Measurements from ENCODE around the gene PKD1L1. TPM values are rescaled to one million over a fixed set of nuclear protein-coding genes. Genes with fewer than 3 reads are reported as not detected.

PKD1L1 gene
- total RNA-seq, 1 experiment from 2014 or later: not detected

DNA sequence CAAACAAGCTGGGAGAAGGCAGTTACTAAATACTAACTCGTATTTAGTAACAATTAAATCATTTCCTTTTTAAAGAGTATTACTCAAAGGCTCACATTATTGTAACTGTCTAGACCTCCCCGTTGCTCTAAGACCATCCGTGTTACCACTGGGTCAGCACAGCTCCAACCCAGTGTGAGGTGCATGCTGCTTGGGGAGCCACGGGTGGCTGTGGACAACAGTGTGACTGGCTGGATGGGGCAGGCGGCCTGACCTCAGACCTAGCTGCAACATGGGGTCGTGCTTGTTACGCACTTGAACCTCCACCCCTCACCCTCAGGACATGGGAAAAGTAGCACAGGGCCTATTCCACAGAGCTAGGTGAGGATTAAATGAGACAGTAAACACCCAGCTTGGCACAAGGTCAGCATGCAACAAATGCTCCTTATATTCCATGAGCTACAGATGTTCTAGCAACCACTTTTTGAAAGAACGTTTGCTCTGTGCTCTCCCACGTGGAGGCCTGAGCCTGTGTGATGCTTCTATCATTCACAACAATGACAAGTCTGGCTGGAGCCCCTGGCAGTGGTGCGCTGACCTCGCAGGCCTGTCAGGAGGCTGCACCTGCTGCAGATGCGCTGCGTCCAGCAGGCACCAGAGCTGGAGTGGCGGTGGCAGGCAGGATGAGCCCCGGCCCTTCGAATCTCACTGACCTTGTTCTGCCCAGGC, 135.7 kb downstream of the PKD1L1 start:
- intact Hi-C loops (cut with micrococcal nuclease; ENCODE audit: unreplicated experiment): no loop called here
- ChIA-PET POLR2A (ENCODE audit: low non-redundant PET) (no interaction called here), CTCF (no interaction called here)
- no peak for TF ChIP-seq EZH2 (IDR thresholded peaks at IDR 0.05; ENCODE audit: borderline replicate concordance, low read depth, low read length, poor library complexity, severe bottlenecking)
- TF ChIP-seq, protein P1, sequence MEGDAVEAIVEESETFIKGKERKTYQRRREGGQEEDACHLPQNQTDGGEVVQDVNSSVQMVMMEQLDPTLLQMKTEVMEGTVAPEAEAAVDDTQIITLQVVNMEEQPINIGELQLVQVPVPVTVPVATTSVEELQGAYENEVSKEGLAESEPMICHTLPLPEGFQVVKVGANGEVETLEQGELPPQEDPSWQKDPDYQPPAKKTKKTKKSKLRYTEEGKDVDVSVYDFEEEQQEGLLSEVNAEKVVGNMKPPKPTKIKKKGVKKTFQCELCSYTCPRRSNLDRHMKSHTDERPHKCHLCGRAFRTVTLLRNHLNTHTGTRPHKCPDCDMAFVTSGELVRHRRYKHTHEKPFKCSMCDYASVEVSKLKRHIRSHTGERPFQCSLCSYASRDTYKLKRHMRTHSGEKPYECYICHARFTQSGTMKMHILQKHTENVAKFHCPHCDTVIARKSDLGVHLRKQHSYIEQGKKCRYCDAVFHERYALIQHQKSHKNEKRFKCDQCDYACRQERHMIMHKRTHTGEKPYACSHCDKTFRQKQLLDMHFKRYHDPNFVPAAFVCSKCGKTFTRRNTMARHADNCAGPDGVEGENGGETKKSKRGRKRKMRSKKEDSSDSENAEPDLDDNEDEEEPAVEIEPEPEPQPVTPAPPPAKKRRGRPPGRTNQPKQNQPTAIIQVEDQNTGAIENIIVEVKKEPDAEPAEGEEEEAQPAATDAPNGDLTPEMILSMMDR (conservative IDR thresholded peaks at IDR 0.05; ENCODE audit: low read depth, low read length): no peak
- Histone ChIP-seq H3K4me3 (ENCODE audit: low read depth, low read length, poor library complexity, severe bottlenecking) (no peak overlapping the region), H3K9me3 (ENCODE audit: low read depth, low read length, poor library complexity, severe bottlenecking) (no peaks in the 10 kb centered on the region), H3K36me3 (ENCODE audit: insufficient read depth, low read length, poor library complexity, severe bottlenecking) (no peaks in the 10 kb centered on the region), H3K27me3 (replicated peaks; ENCODE audit: insufficient read depth, low read depth, low read length, poor library complexity) (peaks cover 8% of the 10 kb centered on the region), H3K27ac (ENCODE audit: low read depth, low read length, poor library complexity, severe bottlenecking) (no peak overlapping the region), H3K4me1 (ENCODE audit: insufficient read depth, low read length, poor library complexity, severe bottlenecking) (no peaks in the 10 kb centered on the region)
- BruUV-seq (replicated peaks): no TSS peak
- DNase-seq (ENCODE audit: low spot score): no peak

DNA sequence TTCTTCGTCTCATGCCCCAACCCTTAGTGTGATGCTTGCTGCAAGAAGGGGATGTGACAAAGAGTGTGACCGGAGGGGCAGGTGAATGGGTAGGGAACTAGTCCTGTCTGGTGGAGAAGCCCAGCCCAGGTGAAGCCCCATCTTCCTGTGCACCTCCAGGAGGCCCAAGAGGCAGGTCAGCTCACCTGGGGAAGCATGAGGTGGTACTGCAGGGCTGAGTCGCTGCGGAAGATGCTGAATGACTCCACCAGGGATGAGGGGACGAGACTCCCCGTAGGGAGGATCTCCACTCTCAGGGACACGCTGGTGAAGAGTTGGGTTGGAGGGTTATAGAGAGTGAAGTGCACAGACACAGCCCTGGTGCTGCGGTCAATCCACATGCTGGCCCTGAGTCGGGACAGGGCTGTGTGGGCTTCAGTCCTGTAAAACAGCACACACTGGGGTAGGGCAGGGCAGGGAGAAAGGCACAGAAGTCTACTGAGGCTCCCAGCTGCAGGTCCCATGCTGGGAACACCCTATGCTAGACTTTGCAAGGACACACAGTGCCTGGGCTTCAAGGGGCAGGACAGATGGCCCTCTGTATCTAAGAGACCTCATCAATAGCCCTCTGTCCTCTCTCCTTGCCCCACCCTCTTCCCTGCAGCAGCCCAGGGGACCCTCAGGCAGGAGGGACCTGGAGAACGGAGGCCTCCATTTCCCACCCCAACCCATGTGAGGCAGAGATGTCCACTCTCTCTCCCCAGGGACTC, 136.5 kb downstream of the PKD1L1 start:
- ChIA-PET POLR2A (ENCODE audit: low non-redundant PET) (no interaction called here), CTCF (no interaction called here)
- intact Hi-C loops (cut with micrococcal nuclease; ENCODE audit: unreplicated experiment): no loop called here
- TF ChIP-seq EZH2 (IDR thresholded peaks at IDR 0.05; ENCODE audit: borderline replicate concordance, low read depth, low read length, poor library complexity, severe bottlenecking): no peak
- TF ChIP-seq, protein P1 (conservative IDR thresholded peaks at IDR 0.05; ENCODE audit: low read depth, low read length): no peak
- no TSS peak for BruUV-seq (replicated peaks)
- no peaks in the 10 kb centered on the region for H3K4me1 ChIP-seq (ENCODE audit: insufficient read depth, low read length, poor library complexity, severe bottlenecking)
- no peak overlapping the region for H3K4me3 ChIP-seq (ENCODE audit: low read depth, low read length, poor library complexity, severe bottlenecking)
- DNase-seq (ENCODE audit: low spot score): no peak
- no peaks in the 10 kb centered on the region for H3K36me3 ChIP-seq (ENCODE audit: insufficient read depth, low read length, poor library complexity, severe bottlenecking)
- peaks cover 8% of the 10 kb centered on the region for H3K27me3 ChIP-seq (replicated peaks; ENCODE audit: insufficient read depth, low read depth, low read length, poor library complexity)
- H3K27ac ChIP-seq (ENCODE audit: low read depth, low read length, poor library complexity, severe bottlenecking): no peak overlapping the region
- H3K9me3 ChIP-seq (ENCODE audit: low read depth, low read length, poor library complexity, severe bottlenecking): no peaks in the 10 kb centered on the region

DNA sequence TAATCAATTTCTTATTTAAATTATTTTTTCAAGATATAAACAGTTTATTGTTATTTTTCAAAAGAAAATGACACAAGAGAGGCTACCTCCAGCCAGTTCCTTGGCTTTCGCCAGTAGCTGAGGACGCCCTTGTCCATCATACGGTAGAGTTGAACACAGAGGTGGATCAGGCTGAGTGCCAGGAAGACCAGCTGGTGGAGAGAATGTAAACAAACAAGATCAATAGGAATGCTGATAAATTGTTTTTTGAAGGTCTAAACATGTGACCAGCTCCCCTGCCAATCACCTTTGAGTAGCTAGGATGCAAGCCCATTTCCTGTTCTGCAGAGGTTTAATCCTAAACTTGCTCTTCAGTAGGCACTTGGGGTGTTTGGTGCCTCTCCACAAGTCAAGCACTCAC, 138.9 kb downstream of the PKD1L1 start:
- no peaks in the 10 kb centered on the region for H3K27me3 ChIP-seq (replicated peaks; ENCODE audit: insufficient read depth, low read depth, low read length, poor library complexity)
- H3K4me3 ChIP-seq (ENCODE audit: low read depth, low read length, poor library complexity, severe bottlenecking): no peak overlapping the region
- POLR2A ChIA-PET (ENCODE audit: low non-redundant PET): interaction anchor here (0.6 kb wide), 1 partner anchor 1453 kb away, joined by 3 read pairs; no protein-coding TSS in a partner anchor
- H3K4me1 ChIP-seq (ENCODE audit: insufficient read depth, low read length, poor library complexity, severe bottlenecking): no peaks in the 10 kb centered on the region
- H3K9me3 ChIP-seq (ENCODE audit: low read depth, low read length, poor library complexity, severe bottlenecking): no peaks in the 10 kb centered on the region
- TF ChIP-seq, protein P1 (conservative IDR thresholded peaks at IDR 0.05; ENCODE audit: low read depth, low read length): no peak
- TF ChIP-seq EZH2 (IDR thresholded peaks at IDR 0.05; ENCODE audit: borderline replicate concordance, low read depth, low read length, poor library complexity, severe bottlenecking): no peak
- DNase-seq (ENCODE audit: low spot score): no peak
- no peak overlapping the region for H3K27ac ChIP-seq (ENCODE audit: low read depth, low read length, poor library complexity, severe bottlenecking)
- no TSS peak for BruUV-seq (replicated peaks)
- CTCF ChIA-PET: no interaction called here
- no peaks in the 10 kb centered on the region for H3K36me3 ChIP-seq (ENCODE audit: insufficient read depth, low read length, poor library complexity, severe bottlenecking)
- intact Hi-C loops (cut with micrococcal nuclease; ENCODE audit: unreplicated experiment): no loop called here
